ENCODE data around the gene SDK1.

GRCh38 chr7:4110438-4110837, 809.4 kb downstream of the SDK1 start:
- no peak for TF ChIP-seq CTCF (IDR thresholded peaks at IDR 0.05)
- TF ChIP-seq JUN (CRISPR knock-in tag; IDR thresholded peaks at IDR 0.05) = no peak
- TF ChIP-seq TEAD1 (CRISPR knock-in tag; IDR thresholded peaks at IDR 0.05) = no peak
- TF ChIP-seq MAX (CRISPR knock-in tag; IDR thresholded peaks at IDR 0.05) = no peak
- TF ChIP-seq RELA (CRISPR knock-in tag; IDR thresholded peaks at IDR 0.05; ENCODE audit: borderline replicate concordance) = no peak
- no peak for TF ChIP-seq NR3C1 (CRISPR knock-in tag; conservative IDR thresholded peaks at IDR 0.05; ENCODE audit: low read depth)
- TF ChIP-seq SOX15 (CRISPR knock-in tag; IDR thresholded peaks at IDR 0.05) = no peak
- no peak for TF ChIP-seq STAT6 (CRISPR knock-in tag; conservative IDR thresholded peaks at IDR 0.05; ENCODE audit: low read depth)
- TF ChIP-seq MLX (CRISPR knock-in tag; IDR thresholded peaks at IDR 0.05) = no peak

Measured in WTC11 (cell line).